Endothelial cell (in vitro differentiated cells): ENCODE results near the gene ETS2. TPM values are rescaled to one million over a fixed set of nuclear protein-coding genes. Genes with fewer than 3 reads are reported as not detected.
"Not testable (repeated sequence)": the region's sequence is repeated elsewhere in the genome, so short reads cannot be mapped to it uniquely, and the experiment has no call there.

Experiments
- DNase-seq: peaks from one replicate; pipeline ENCODE4 v3.0.0; 2021; ENCODE audit warnings: low spot score
- H3K27ac Mint-ChIP-seq: one replicate; pipeline ENCODE4 v1.8.0; 2021; ENCODE audit warnings: mixed read lengths, inconsistent platforms; ENCODE audit not compliant: unreplicated experiment
- H3K27me3 Mint-ChIP-seq: one replicate; pipeline ENCODE4 v1.8.0; 2021; ENCODE audit warnings: mild to moderate bottlenecking, moderate library complexity, mixed read lengths, inconsistent platforms; ENCODE audit not compliant: unreplicated experiment
- H3K36me3 Mint-ChIP-seq: one replicate; pipeline ENCODE4 v1.8.0; 2021; ENCODE audit warnings: mild to moderate bottlenecking, low read depth, mixed read lengths, inconsistent platforms; ENCODE audit not compliant: unreplicated experiment
- H3K4me1 Mint-ChIP-seq: one replicate; pipeline ENCODE4 v1.8.0; 2021; ENCODE audit warnings: mild to moderate bottlenecking, mixed read lengths, inconsistent platforms; ENCODE audit not compliant: unreplicated experiment
- H3K4me3 Mint-ChIP-seq: one replicate; pipeline ENCODE4 v1.8.0; 2021; ENCODE audit warnings: mild to moderate bottlenecking, mixed read lengths, inconsistent platforms; ENCODE audit not compliant: unreplicated experiment
- H3K9me3 Mint-ChIP-seq: one replicate; pipeline ENCODE4 v1.8.0; 2021; ENCODE audit warnings: mixed read lengths, inconsistent platforms; ENCODE audit not compliant: unreplicated experiment
- total RNA-seq: library from RNA; stranded (reverse); fragmentation: NEBNext Ultra II Directional; extraction: Animal tissue kit (Norgen Biotek cat#: 25700); gene quantifications from one replicate; pipeline ENCODE4 v1.2.1, GENCODE V29; 2021; ENCODE audit not compliant: unreplicated experiment
- TF ChIP-seq, protein P1 (sequence below): fragments of 200-600 bp; sonication (generic); IDR thresholded peaks from one replicate; pipeline ENCODE4 v1.5.0; 2021; ENCODE audit warnings: antibody characterized with exemption; ENCODE audit not compliant: unreplicated experiment

ETS2 gene
- total RNA-seq, 1 donor from 2014 or later, result 74.2 TPM

- Mint-ChIP-seq H3K36me3 (no peaks in the 10 kb centered on the region), H3K4me3 (no peak overlapping the region), H3K9me3 (no peaks in the 10 kb centered on the region), H3K27ac (no peak overlapping the region), H3K27me3 (no peaks in the 10 kb centered on the region), H3K4me1 (peaks cover 6% of the 10 kb centered on the region)
- DNase-seq, result no peak
- TF ChIP-seq, protein P1, sequence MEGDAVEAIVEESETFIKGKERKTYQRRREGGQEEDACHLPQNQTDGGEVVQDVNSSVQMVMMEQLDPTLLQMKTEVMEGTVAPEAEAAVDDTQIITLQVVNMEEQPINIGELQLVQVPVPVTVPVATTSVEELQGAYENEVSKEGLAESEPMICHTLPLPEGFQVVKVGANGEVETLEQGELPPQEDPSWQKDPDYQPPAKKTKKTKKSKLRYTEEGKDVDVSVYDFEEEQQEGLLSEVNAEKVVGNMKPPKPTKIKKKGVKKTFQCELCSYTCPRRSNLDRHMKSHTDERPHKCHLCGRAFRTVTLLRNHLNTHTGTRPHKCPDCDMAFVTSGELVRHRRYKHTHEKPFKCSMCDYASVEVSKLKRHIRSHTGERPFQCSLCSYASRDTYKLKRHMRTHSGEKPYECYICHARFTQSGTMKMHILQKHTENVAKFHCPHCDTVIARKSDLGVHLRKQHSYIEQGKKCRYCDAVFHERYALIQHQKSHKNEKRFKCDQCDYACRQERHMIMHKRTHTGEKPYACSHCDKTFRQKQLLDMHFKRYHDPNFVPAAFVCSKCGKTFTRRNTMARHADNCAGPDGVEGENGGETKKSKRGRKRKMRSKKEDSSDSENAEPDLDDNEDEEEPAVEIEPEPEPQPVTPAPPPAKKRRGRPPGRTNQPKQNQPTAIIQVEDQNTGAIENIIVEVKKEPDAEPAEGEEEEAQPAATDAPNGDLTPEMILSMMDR, result no peak
Measured at GRCh38 chr21:38843379-38843778, 37.6 kb downstream of the ETS2 start.

- H3K27ac Mint-ChIP-seq, result no peak overlapping the region
- no peaks in the 10 kb centered on the region for H3K36me3 Mint-ChIP-seq
- DNase-seq, result no peak
- H3K4me3 Mint-ChIP-seq, result no peak overlapping the region
- H3K9me3 Mint-ChIP-seq, result no peaks in the 10 kb centered on the region
- H3K27me3 Mint-ChIP-seq, result no peaks in the 10 kb centered on the region
- TF ChIP-seq, protein P1, result no peak
- H3K4me1 Mint-ChIP-seq, result peaks cover 2% of the 10 kb centered on the region
Measured at GRCh38 chr21:38843806-38844503, 38.2 kb downstream of the ETS2 start.

DNA sequence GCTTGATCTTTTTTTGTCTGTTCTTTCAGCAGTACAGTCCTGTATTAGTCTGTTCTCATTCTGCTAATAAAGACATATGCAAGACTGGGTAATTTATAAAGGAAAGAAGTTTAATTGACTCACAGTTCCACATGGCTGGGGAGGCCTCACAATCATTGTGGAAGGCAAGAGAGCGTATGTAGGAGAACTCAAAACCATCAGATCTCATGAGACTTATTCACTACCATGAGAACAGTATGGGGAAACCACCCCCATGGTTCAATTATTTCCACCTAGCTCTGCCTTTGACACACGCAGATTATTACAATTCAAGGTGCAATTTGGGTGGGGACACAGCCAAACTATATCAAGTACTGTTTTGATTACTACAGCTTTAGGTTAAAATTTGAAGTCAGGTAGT, 39.6 kb downstream of the ETS2 start:
- not testable (repeated sequence) for H3K4me3 Mint-ChIP-seq, H3K27ac Mint-ChIP-seq, DNase-seq, H3K36me3 Mint-ChIP-seq, H3K4me1 Mint-ChIP-seq, H3K9me3 Mint-ChIP-seq, H3K27me3 Mint-ChIP-seq

- H3K36me3 Mint-ChIP-seq, result peaks cover 2% of the 10 kb centered on the region
- no peak overlapping the region for H3K27ac Mint-ChIP-seq
- DNase-seq, result no peak
- no peaks in the 10 kb centered on the region for H3K9me3 Mint-ChIP-seq
- TF ChIP-seq, protein P1, result no peak
- peaks cover under 1% of the 10 kb centered on the region for H3K27me3 Mint-ChIP-seq
- H3K4me3 Mint-ChIP-seq, result no peak overlapping the region
- no peaks in the 10 kb centered on the region for H3K4me1 Mint-ChIP-seq
Measured at GRCh38 chr21:38847556-38847955, 41.8 kb downstream of the ETS2 start.

GRCh38 chr21:38848187-38848609, 42.5 kb downstream of the ETS2 start:
- H3K36me3 Mint-ChIP-seq, result peaks cover 6% of the 10 kb centered on the region
- H3K27ac Mint-ChIP-seq, result no peak overlapping the region
- TF ChIP-seq, protein P1, result no peak
- H3K4me1 Mint-ChIP-seq, result no peaks in the 10 kb centered on the region
- no peak overlapping the region for H3K4me3 Mint-ChIP-seq
- H3K9me3 Mint-ChIP-seq, result no peaks in the 10 kb centered on the region
- H3K27me3 Mint-ChIP-seq, result peaks cover 3% of the 10 kb centered on the region
- no peak for DNase-seq
